ENCODE measurements around the gene PDP2.

DNA sequence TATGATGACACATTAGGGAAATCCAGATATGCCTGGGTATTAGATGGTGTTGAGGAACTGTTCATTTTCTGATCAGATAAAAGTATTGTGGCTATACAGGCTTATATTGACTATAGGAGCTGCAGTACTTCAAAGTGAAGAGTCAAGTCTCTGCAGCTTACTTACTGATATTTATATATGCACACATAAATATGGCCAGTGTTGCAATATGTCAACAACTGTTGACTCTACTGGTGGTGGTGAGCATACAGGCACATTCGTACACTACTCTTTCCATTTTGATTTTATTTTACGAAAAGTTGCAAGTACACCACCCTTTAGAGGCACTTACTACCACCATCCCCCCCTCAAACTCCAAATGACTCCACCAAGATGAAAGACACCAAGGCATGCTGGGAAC is 51.4 kb downstream of the PDP2 start:
- TF ChIP-seq, protein P1, sequence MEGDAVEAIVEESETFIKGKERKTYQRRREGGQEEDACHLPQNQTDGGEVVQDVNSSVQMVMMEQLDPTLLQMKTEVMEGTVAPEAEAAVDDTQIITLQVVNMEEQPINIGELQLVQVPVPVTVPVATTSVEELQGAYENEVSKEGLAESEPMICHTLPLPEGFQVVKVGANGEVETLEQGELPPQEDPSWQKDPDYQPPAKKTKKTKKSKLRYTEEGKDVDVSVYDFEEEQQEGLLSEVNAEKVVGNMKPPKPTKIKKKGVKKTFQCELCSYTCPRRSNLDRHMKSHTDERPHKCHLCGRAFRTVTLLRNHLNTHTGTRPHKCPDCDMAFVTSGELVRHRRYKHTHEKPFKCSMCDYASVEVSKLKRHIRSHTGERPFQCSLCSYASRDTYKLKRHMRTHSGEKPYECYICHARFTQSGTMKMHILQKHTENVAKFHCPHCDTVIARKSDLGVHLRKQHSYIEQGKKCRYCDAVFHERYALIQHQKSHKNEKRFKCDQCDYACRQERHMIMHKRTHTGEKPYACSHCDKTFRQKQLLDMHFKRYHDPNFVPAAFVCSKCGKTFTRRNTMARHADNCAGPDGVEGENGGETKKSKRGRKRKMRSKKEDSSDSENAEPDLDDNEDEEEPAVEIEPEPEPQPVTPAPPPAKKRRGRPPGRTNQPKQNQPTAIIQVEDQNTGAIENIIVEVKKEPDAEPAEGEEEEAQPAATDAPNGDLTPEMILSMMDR (conservative IDR thresholded peaks at IDR 0.05; ENCODE audit: low read length) = no peak
- TF ChIP-seq EZH2phosphoT487 (IDR thresholded peaks at IDR 0.05; ENCODE audit: borderline replicate concordance) = no peak

All from Loucy (cell line).